OCI-LY7 (cell line): ENCODE data around the gene RNF133. TPM values are rescaled to one million over a fixed set of nuclear protein-coding genes. Genes with fewer than 3 reads are reported as not detected.

Experiments
- BruUV-seq: library from RNA; stranded (reverse); fragments of 400-500 nt; replicated peaks from 2 replicates; lab custom pipeline; 2021; lab: Mats Ljungman, UMichigan
- CTCF ChIA-PET: fragments of 300-600 bp; sonication (Branson Sonifier 250); formaldehyde crosslinking; loops from one replicate; lab custom pipeline; 2022; ENCODE audit warnings: antibody characterized with exemption; ENCODE audit not compliant: unreplicated experiment; lab: Charles Lee
- POLR2A ChIA-PET: fragments of 300-600 bp; sonication (Branson Sonifier 250); formaldehyde crosslinking; loops from one replicate; lab custom pipeline; 2022; ENCODE audit warnings: antibody characterized with exemption; lab: Charles Lee
- DNase-seq: peaks from one replicate; pipeline ENCODE4 v3.0.0-alpha.2; 2015; ENCODE audit warnings: low spot score
- H2AFZ ChIP-seq: fragments of 200-600 bp; sonication (generic), shearing (Covaris generic); 2 replicates; pipeline ENCODE4 v1.6.1; 2014; ENCODE audit warnings: mild to moderate bottlenecking, antibody characterized with exemption, low read length, moderate library complexity
- H3K27ac ChIP-seq: fragments of 200-600 bp; sonication (generic); 2 replicates; pipeline ENCODE4 v1.5.1; 2014; ENCODE audit warnings: mixed run types, low read depth, mild to moderate bottlenecking, moderate library complexity, low read length, inconsistent platforms; ENCODE audit not compliant: poor library complexity, severe bottlenecking
- H3K36me3 ChIP-seq: fragments of 200-600 bp; sonication (generic); 2 replicates; pipeline ENCODE4 v1.6.1; 2014; ENCODE audit warnings: mild to moderate bottlenecking, antibody characterized with exemption, low read length, moderate library complexity, mixed read lengths; ENCODE audit not compliant: insufficient read depth
- H3K4me1 ChIP-seq: fragments of 200-600 bp; sonication (generic); 2 replicates; pipeline ENCODE4 v1.5.1; 2014; ENCODE audit warnings: mild to moderate bottlenecking, low read length; ENCODE audit not compliant: insufficient read depth, poor library complexity, severe bottlenecking
- H3K4me2 ChIP-seq: fragments of 200-600 bp; sonication (generic); 2 replicates; pipeline ENCODE4 v1.6.1; 2014; ENCODE audit warnings: mild to moderate bottlenecking, low read length
- H3K4me3 ChIP-seq: fragments of 200-600 bp; sonication (generic); 2 replicates; pipeline ENCODE4 v1.5.1; 2014; ENCODE audit warnings: mild to moderate bottlenecking, low read depth, low read length; ENCODE audit not compliant: poor library complexity, severe bottlenecking
- H3K79me2 ChIP-seq: fragments of 200-600 bp; sonication (generic); 2 replicates; pipeline ENCODE4 v1.6.1; 2016; ENCODE audit warnings: low read depth, mild to moderate bottlenecking, low read length, moderate library complexity, mixed read lengths; ENCODE audit not compliant: insufficient read depth
- H3K9me2 ChIP-seq: fragments of 200-600 bp; sonication (generic); 2 replicates; pipeline ENCODE4 v1.6.1; 2016; ENCODE audit warnings: mild to moderate bottlenecking, low read length, mixed read lengths; ENCODE audit not compliant: insufficient read depth
- H3K9me3 ChIP-seq: fragments of 200-600 bp; sonication (generic); 2 replicates; pipeline ENCODE4 v1.6.1; 2014; ENCODE audit warnings: mild to moderate bottlenecking, mixed run types, low read length, mixed read lengths
- H4K20me1 ChIP-seq: fragments of 200-600 bp; sonication (generic); 2 replicates; pipeline ENCODE4 v1.6.1; 2014; ENCODE audit warnings: mild to moderate bottlenecking, antibody characterized with exemption, low read length, moderate library complexity, mixed read lengths; ENCODE audit not compliant: insufficient read depth
- CTCF ChIP-seq: fragments of 200-600 bp; sonication (generic); conservative IDR thresholded peaks from 2 replicates; pipeline ENCODE4 v1.5.1; 2014; ENCODE audit warnings: mild to moderate bottlenecking, antibody characterized with exemption, low read length, moderate library complexity, mixed read lengths
- EZH2phosphoT487 ChIP-seq: fragments of 200-600 bp; sonication (generic); IDR thresholded peaks from 2 replicates; pipeline ENCODE4 v1.6.1; 2018; ENCODE audit warnings: low read depth, borderline replicate concordance, mild to moderate bottlenecking, mixed run types, antibody characterized with exemption, low read length, moderate library complexity, mixed read lengths
- intact Hi-C: fragments of 100-400 bp; cut with micrococcal nuclease; formaldehyde crosslinking; loops from one replicate; pipeline ENCODE4 v1.10.0; 2022; ENCODE audit not compliant: unreplicated experiment
- total RNA-seq, 2 experiments: library from RNA; depleted of rRNA in 1 of 2; stranded (reverse); fragments of >200 nt in 1 of 2; shearing (Covaris generic) in 1 of 2; gene quantifications; 2 replicates each; pipeline ENCODE4 v1.2.3, GENCODE V29; 2014 to 2022

Gene RNF133
- total RNA-seq, 2 experiments from 2014 or later = not detected

- DNase-seq = no peak
- Histone ChIP-seq H3K27ac (no peak overlapping the region), H2AFZ (no peak overlapping the region), H3K9me2 (no peaks in the 10 kb centered on the region), H3K9me3 (no peaks in the 10 kb centered on the region), H3K36me3 (no peaks in the 10 kb centered on the region), H4K20me1 (no peaks in the 10 kb centered on the region), H3K4me1 (no peaks in the 10 kb centered on the region), H3K4me2 (no peak overlapping the region), H3K4me3 (no peak overlapping the region), H3K79me2 (no peaks in the 10 kb centered on the region)
- intact Hi-C loops = no loop called here
- TF ChIP-seq CTCF = no peak
- TF ChIP-seq EZH2phosphoT487 = no peak
- ChIA-PET CTCF (no interaction called here), POLR2A (no interaction called here)
- no TSS peak for BruUV-seq
Measured at GRCh38 chr7:122674502-122674901, 24.4 kb downstream of the RNF133 start.

GRCh38 chr7:122673951-122674350 lies 25.0 kb downstream of the RNF133 start:
- Histone ChIP-seq H4K20me1 (no peaks in the 10 kb centered on the region), H2AFZ (no peak overlapping the region), H3K79me2 (no peaks in the 10 kb centered on the region), H3K9me2 (no peaks in the 10 kb centered on the region), H3K27ac (no peak overlapping the region), H3K4me3 (no peak overlapping the region), H3K9me3 (no peaks in the 10 kb centered on the region), H3K36me3 (no peaks in the 10 kb centered on the region), H3K4me2 (no peak overlapping the region), H3K4me1 (no peaks in the 10 kb centered on the region)
- BruUV-seq = no TSS peak
- intact Hi-C loops = no loop called here
- no peak for DNase-seq
- ChIA-PET CTCF (no interaction called here), POLR2A (no interaction called here)
- TF ChIP-seq EZH2phosphoT487 (no peak), CTCF (no peak)

- ChIA-PET POLR2A (no interaction called here), CTCF (no interaction called here)
- H2AFZ ChIP-seq = no peak overlapping the region
- TF ChIP-seq CTCF (no peak), EZH2phosphoT487 (no peak)
- H3K9me2 ChIP-seq = no peaks in the 10 kb centered on the region
- no peak overlapping the region for H3K4me2 ChIP-seq
- H4K20me1 ChIP-seq = no peaks in the 10 kb centered on the region
- H3K9me3 ChIP-seq = no peaks in the 10 kb centered on the region
- BruUV-seq = no TSS peak
- H3K36me3 ChIP-seq = no peaks in the 10 kb centered on the region
- H3K4me1 ChIP-seq = no peaks in the 10 kb centered on the region
- H3K4me3 ChIP-seq = no peak overlapping the region
- no peaks in the 10 kb centered on the region for H3K79me2 ChIP-seq
- no peak for DNase-seq
- H3K27ac ChIP-seq = no peak overlapping the region
- intact Hi-C loops = no loop called here
Measured at GRCh38 chr7:122672536-122672935, 26.4 kb downstream of the RNF133 start.
